Stimulated activated CD8-positive, alpha-beta memory T cell treated with anti-CD3 and anti-CD28 coated beads, Interleukin-15, amount 100 ng/mL, for 48 hours (primary cell): ENCODE data around the gene CGB8.
"Not testable (repeated sequence)": the region's sequence is repeated elsewhere in the genome, so short reads cannot be mapped to it uniquely, and the experiment has no call there.

Experiments
- DNase-seq, 2 donors: peaks; one replicate each; pipeline ENCODE4 v3.0.0-alpha.2; 2020; ENCODE audit warnings: low read depth in 2 of 2

CGB8 gene

DNA sequence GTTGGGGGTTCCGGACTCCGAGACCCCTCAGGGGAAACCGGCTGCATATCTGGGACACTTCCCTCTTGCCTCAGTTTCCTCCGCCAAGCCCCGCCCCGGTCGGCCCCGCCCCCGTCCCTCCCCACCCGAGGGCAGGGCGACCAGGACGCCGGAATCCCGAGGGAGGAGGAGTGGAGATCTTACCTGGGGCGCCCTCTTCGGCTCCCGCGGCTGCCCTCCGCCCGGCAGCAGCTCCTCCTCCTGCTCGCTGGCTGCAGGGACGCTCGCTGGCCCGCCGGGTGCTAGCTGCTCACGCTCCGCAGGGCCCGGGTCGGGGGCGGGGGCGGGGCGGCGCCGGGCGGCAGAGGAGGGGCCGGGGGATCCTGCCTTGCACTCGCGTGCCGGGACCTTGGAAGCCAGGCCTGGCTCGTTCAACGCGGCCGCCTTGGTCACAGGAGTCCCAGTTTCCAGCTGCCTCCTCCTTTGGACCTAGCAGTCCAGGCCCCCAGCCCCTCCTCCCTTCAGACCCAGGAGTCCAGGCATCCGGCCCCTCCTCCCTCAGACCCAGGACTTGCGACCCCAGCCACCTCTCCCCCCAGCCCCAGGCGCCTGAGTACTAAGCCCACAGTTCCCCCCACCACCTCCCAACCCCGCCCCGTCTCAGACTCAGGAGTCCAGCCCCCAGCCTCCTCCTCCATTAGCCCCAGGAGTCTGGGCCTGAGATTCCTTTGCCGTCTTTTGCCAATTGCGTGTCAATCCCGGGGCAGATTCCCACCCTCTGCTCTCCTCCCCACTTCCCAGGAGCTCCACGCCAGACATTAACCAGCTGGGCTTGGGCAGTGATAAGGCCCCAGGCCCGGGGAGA, 16.1 kb upstream of the CGB8 start, which contains the start of gene NTF4:
NTF4 (minus strand) TSS at position 51 of the 844 bp plus-strand sequence. CDS start 2,821 bp downstream, outside the sequence.
- DNase-seq = no peak

GRCh38 chr19:49064029-49064629, 15.2 kb upstream of the CGB8 start:
- DNase-seq = no peak

DNA sequence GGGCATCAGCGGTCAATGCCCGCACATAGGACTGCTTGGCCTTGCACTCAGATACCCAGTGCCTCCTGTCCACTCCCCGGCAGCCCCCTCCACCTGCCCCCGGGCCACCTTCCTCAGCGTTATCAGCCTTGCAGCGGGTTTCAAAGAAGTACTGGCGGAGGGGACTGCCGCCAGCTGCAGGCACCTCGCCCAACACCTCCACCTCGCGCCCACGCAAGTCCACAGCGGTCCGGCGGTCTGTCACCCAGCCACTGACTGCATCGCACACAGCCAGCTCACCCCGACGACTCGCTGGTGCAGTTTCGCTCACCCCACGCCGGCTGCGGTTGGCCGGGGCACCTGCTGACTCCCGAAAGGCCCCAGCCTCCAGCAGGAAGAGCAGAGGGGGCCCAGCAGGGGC, 12.5 kb upstream of the CGB8 start:
- DNase-seq = no peak

- DNase-seq = no peak
These were observed 12.1 kb upstream of the CGB8 start for GRCh38 chr19:49061000-49061399.

DNA sequence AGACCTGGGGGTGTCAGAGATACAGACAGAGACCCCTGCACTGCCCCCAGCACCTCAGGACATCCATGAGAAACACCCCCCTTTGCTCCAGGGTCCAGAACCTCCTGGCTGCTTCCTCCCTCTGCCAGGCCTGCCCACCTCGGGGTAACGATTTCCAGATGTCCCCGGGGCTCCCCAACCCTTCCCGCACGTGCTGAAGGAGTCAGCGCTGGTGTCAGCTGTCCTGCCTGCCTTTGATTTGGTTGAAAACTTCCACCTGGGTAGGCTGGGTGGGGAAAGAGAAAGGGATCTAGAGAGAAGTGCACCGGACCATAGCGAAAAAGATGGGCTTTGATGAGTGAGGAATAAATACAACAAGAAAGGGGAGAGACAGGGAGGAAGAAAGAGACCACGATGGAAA, 10.1 kb upstream of the CGB8 start:
- DNase-seq = no peak

- DNase-seq = no peak
These were observed 9.7 kb upstream of the CGB8 start for GRCh38 chr19:49058562-49058961.

DNA sequence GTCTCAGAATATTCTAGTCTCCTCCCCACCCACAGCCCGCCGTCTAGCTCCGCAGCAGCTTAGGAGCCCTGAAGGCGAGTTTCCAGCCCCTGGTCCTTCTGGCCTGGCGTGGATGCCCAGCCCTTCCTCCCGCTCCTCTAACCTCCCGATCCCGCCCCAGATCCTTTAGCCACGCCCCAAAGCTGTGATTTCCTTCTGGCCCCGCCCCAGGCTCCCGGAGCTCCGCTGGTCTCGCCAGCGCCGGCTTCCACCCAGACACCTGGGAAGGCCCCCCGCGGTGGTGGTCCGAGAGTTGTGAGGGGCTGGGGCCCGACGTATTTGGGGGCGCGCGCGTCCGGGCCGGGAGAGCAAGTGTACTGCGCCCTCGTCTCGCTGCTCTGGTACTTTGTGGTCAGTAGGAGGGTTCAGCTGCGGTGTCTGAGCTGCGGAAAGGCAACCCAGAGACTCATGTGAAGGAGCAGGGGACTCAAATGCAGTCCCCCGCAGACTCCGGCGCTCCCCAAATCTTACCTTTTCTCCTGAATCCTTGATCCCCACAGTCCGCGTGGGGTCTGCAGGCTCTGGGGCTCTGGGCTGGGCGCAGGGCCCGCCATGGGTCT, 8.8 kb upstream of the CGB8 start, which contains the start of gene CGB7:
CGB7 (minus strand) TSS at position 114 of the 599 bp plus-strand sequence. CDS start 2,374 bp downstream, outside the sequence.
- no peak for DNase-seq

DNA sequence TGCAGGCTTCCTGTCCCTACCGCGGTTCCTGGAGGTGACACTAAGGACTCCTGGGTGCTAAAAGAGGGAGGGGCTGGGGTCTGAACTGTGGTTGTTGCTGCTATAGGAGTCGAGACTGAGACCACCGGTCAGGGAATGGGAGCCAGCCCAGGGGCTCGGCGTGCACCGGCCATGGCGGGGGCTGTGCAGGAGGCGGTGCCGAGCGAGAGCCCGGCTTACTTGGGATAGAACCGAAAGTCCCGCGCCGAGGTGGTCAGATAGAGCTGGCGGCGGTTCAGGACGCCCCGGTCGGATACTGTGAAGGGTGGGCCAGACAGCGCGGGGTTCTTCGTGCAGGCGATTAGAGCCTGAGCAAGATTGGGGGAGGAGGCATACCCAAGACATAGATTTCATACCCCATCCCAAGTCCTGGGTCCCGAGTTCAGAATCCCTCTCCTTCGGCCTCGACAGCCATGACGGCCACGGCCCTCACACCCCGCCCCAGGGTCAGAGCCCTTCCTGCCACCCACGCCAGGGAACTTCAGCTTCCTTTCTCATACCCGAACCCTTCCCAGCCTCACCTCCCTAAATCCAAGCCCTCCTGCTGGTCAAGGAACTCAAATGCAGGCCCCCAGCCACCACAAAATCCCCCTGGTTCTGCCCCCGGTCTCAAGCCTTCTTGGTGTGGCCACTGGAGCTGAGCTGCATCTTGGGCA, 8.1 kb upstream of the CGB8 start:
- DNase-seq = not testable (repeated sequence)

DNA sequence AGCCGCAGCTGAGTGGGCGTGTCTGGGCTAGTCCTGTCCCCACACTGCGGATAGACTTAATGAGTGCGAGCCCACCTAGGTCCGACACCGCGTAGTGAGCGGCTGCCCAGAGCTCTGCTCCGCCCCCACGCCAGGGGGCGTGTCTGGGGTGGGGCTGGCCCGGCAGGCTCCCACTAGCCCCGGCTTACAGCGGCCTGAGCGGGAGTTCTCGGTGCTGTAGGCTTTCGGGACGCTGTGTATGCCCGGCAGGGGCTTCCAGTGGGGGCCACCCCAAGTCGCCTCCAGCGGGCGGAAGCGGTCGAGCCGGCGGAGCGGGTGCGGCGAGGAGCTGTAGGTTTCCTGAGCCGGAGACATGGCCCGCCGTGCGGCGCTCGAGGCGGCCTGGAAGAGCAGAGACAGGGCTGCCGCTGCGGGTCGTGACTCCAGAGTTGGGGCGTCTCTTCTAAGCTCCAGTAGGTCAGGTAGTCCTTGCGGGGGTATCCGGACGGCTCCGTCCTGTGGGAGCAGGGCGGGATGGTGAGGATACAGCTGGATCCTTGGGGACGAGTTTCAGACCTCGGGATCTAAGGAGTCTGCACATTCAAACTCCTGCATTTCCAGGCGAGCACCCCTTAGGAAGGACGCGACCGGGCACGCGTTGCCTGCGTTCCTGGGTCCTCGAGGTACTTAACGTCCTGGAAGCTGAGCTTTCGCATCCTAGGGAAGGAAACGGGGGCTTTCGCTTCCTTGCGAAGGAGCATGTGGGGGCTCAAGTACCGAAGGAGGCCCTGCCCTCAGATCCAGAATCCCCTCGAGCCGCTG, 7.4 kb upstream of the CGB8 start:
- DNase-seq = peak; percentile 34 to 48

DNA sequence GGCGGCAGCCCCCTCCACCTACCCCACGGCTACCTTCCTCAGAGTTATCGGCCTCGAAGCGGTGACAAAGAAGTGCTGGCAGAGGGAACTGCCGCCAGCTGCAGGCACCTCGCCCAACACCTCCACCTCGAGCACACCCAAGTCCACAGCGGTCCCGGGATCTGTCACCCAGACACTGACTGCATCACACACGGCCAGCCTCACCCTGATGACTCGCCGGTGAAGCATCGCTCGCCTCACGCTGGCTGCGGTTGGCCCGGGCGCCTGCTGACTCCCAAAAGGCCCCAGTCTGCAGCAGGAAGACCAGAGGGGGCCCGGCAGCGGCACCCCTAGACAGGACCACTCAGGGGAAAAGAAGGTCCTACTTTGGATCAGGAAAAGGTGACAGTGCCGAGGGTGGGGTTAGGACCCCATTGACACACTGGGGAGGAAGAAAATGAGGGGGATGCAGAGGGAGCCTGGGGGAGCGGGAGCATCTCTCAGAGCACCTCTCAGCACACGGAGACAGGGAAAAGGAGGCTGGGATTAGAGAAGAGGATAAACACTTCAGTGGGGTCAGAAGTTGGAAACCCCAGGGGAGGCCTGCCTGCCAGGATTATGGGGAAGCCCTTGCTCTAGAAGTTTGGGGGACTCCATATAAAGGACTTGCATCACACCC, 1.6 kb upstream of the CGB8 start:
- not testable (repeated sequence) for DNase-seq

DNA sequence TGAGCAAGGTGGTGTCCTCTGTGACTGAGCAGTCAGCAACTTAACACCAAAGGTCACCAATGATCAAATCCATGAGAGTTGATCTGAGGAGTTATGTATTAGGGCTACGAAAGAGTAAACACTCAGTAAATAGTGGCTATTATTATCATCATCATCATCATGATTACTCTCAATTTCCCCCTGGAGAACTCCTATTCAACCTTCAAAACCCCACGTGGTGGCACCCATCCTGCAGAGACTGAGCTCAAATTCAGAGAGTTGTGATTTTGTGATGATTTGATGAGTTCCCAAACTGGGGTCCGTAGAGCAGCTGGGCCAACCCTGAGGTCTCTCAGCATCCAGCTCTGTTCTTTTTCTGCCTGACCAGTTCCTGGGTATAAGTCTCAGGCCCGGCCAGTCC, 923 bp upstream of the CGB8 start:
- DNase-seq = not testable (repeated sequence)

GRCh38 chr19:49043548-49043947, 5.4 kb downstream of the CGB8 start, which contains the start of gene CGB5:
Gene CGB5 (plus strand): TSS chr19:49043848. CDS start chr19:49044210, 362 bp downstream.
- DNase-seq = not testable (repeated sequence)

DNA sequence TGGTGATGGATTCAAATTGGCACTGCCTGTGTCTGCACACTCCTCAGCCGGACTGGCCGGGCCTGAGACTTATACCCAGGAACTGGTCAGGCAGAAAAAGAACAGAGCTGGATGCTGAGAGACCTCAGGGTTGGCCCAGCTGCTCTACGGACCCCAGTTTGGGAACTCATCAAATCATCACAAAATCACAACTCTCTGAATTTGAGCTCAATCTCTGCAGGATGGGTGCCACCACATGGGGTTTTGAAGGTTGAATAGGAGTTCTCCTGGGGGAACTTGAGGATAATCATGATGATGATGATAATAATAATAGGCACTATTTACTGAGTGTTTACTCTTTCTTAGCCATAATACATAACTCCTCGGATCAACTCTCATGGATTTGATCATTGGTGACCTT, 6.2 kb downstream of the CGB8 start:
- DNase-seq = not testable (repeated sequence)

DNA sequence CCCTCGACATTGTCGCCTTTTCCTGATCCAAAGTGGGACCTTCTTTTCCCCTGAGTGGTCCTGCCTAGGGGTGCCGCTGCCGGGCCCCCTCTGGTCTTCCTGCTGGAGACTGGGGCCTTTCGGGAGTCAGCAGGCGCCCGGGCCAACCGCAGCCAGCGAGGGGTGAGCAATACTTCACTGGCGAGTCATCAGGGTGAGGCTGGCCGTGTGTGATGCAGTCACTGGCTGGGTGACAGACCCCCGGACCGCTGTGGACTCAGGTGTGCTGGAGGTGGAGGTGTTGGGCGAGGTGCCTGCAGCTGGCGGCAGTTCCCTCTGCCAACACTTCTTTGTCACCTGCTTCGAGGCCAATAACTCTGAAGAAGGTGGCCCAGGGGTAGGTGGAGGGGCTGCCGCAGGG, 6.7 kb downstream of the CGB8 start:
- DNase-seq = no peak

GRCh38 chr19:49039736-49040135, 9.2 kb downstream of the CGB8 start:
- not testable (repeated sequence) for DNase-seq

DNA sequence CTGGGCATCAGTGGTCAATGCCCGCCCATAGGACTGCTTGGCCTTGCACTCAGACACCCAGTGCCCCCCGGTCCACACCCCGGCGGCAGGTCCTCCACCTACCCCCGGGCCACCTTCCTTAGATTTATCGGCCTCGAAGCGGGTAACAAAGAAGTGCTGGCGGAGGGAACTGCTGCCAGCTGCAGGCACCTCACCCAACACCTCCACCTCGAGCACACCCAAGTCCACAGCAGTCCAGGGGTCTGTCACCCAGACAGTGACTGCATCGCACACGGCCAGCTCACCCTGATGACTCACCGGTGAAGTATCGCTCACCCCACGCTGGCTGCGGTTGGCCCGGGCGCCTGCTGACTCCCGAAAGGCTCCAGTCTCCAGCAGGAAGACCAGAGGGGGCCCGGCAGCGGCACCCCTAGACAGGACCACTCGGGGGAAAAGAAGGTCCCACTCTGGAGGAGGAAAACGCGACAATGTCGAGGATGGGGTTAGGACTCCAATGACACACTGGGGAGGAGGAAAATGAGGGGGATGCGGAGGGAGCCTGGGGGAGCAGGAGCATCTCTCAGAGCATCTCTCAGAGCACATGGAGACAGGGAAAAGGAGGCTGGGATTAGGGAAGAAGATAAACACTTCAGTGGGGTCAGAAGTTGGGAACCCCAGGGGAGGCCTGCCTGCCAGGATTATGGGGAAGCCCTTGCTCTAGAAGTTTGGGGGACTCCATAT, 10.2 kb downstream of the CGB8 start:
- not testable (repeated sequence) for DNase-seq

DNA sequence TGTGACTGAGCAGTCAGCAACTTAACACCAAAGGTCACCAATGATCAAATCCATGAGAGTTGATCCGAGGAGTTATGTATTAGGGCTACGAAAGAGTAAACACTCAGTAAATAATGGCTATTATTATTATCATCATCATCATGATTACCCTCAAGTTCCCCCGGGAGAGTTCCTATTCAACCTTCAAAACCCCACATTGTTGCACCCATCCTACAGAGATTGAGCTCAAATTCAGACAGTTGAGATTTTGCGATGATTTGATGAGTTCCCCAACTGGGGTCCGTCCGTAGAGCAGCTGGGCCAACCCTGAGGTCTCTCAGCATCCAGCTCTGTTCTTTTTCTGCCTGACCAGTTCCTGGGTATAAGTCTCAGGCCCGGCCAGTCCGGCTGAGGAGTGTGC, 10.8 kb downstream of the CGB8 start:
- not testable (repeated sequence) for DNase-seq

DNA sequence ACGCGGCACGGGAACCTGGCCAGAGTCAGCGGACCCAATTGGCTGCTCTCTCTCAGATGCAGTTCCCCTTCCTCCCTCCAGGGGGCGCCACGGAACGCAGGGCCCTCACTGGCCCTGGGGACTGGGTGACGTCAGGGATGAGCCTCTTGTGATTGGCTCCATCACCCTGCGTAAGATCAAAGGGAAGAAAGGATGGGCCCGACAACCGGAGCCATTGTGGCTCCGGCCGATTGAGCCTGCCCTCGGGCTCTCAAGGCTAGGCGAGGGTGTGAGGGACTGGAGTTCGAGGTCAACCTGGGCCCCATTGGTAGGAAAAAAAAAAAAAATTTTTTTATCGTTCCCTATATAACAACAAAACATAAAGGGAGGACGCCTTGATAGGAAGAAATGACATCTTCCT, 12.1 kb downstream of the CGB8 start, which contains the start of gene CGB1:
CGB1 (minus strand) TSS at position 81 of the 400 bp plus-strand sequence. CDS start 184 bp downstream, outside the sequence.
- peak in 1 of 2 donors; percentile 51 for DNase-seq

GRCh38 chr19:49031642-49032301, 17.1 kb downstream of the CGB8 start, which contains the start of gene CGB2:
Gene CGB2 (plus strand): TSS chr19:49031890. CDS start chr19:49032096, 206 bp downstream.
- peak; percentile 74 to 77 for DNase-seq
